K562 (cell line): ENCODE results near the gene GCNA. TPM values are rescaled to one million over a fixed set of nuclear protein-coding genes. Genes with fewer than 3 reads are reported as not detected.

ENCODE experiments used
- BCL6 ChIP-seq: fragments of 250-450 bp; sonication (Bioruptor Pico); IDR thresholded peaks from 2 replicates; pipeline ENCODE4 v1.4.0; 2020
- GABPB1 ChIP-seq: sonication (generic); formaldehyde crosslinking; IDR thresholded peaks from 2 replicates; pipeline ENCODE4 v1.8.0; 2022; ENCODE audit warnings: mild to moderate bottlenecking, missing genetic modification reagents
- PCBP2 ChIP-seq: fragments of 200-400 bp; formaldehyde crosslinking; IDR thresholded peaks from 2 replicates; pipeline ENCODE4 v1.6.1; 2018; ENCODE audit warnings: low read length, low read depth, mild to moderate bottlenecking, moderate library complexity; ENCODE audit not compliant: poor library complexity, severe bottlenecking
- SETDB1 ChIP-seq: IDR thresholded peaks from one replicate; pipeline ENCODE4 v1.6.1; 2012; ENCODE audit warnings: low read length, control low read depth, inconsistent platforms
- SREBF2 ChIP-seq: sonication (generic); formaldehyde crosslinking; IDR thresholded peaks from 2 replicates; pipeline ENCODE4 v1.4.0; 2020; ENCODE audit warnings: mild to moderate bottlenecking, missing genetic modification reagents
- TBP ChIP-seq: optimal IDR thresholded peaks from 2 replicates; pipeline ENCODE3; 2011; ENCODE audit warnings: low read depth, low read length, improper control_type of control experiment
- TCFL5 ChIP-seq: fragments of 250-450 bp; sonication (Bioruptor Pico); conservative IDR thresholded peaks from 2 replicates; pipeline ENCODE4 v1.6.1; 2021; ENCODE audit warnings: mild to moderate bottlenecking, moderate library complexity, matching md5 sums
- ZNF12 ChIP-seq: sonication (generic); formaldehyde crosslinking; IDR thresholded peaks from 2 replicates; pipeline ENCODE4 v1.4.0; 2020; ENCODE audit warnings: mild to moderate bottlenecking, missing genetic modification reagents
- ZNF184 ChIP-seq: sonication (generic); formaldehyde crosslinking; IDR thresholded peaks from 2 replicates; pipeline ENCODE4 v1.5.0; 2020; ENCODE audit warnings: missing genetic modification reagents
- ZNF41 ChIP-seq: fragments of 250-450 bp; sonication (Bioruptor Pico); conservative IDR thresholded peaks from 2 replicates; pipeline ENCODE4 v1.4.0; 2020; ENCODE audit warnings: mild to moderate bottlenecking
- ZNF609 ChIP-seq: sonication (generic); formaldehyde crosslinking; IDR thresholded peaks from 2 replicates; pipeline ENCODE4 v1.8.1; 2023; ENCODE audit warnings: missing genetic modification reagents, mild to moderate bottlenecking, borderline replicate concordance
- polyA plus RNA-seq, 8 experiments: library from polyadenylated mRNA; depleted of rRNA in 4 of 8; stranded (reverse) in 5 of 8; unstranded in 3 of 8; fragments of >200 nt; fragmentation: Nextera tagmentation in 2 of 8; fragmentation: Illumina TruSeq in 1 of 8; extraction: Ambion mirVana in 2 of 8; extraction: Trizol in 1 of 8; gene quantifications; 2 replicates each; pipeline versions ENCODE4 v1.2.1 to v1.2.3, GENCODE V29; 2011 to 2014; ENCODE audit warnings: inconsistent platforms in 1 of 8, missing spikeins in 1 of 8
- total RNA-seq, 7 experiments: library from RNA; depleted of rRNA in 6 of 7; stranded (reverse); fragments of >200 nt in 6 of 7; fragmentation: Illumina TruSeq in 2 of 7; extraction: Trizol in 2 of 7; gene quantifications; 2 replicates each; pipeline versions ENCODE4 v1.2.1 to v1.2.3, GENCODE V29; 2011 to 2021; ENCODE audit warnings: low replicate concordance in 1 of 7
- TF ChIP-seq, protein P1 (sequence below): fragments of 250-450 bp; sonication (Bioruptor Pico); IDR thresholded peaks from 2 replicates; pipeline ENCODE4 v1.8.0; 2021; ENCODE audit warnings: moderate library complexity, mild to moderate bottlenecking, inconsistent platforms
- TF ChIP-seq, protein P2 (sequence below): IDR thresholded peaks from 2 replicates; pipeline ENCODE4 v1.6.1; 2011; ENCODE audit not compliant: insufficient read length; ENCODE audit errors: extremely low read depth
- TF ChIP-seq, protein P3 (sequence below): fragments of 250-450 bp; sonication (Bioruptor Pico); IDR thresholded peaks from 2 replicates; pipeline ENCODE4 v1.4.0; 2020

The GCNA gene
- total and polyA plus RNA-seq, 9 of the 15 experiments (the other 6 are each of a cell fraction or from before 2014, with no cell fraction given): 0.27 to 1.5 (median 0.86) TPM

DNA sequence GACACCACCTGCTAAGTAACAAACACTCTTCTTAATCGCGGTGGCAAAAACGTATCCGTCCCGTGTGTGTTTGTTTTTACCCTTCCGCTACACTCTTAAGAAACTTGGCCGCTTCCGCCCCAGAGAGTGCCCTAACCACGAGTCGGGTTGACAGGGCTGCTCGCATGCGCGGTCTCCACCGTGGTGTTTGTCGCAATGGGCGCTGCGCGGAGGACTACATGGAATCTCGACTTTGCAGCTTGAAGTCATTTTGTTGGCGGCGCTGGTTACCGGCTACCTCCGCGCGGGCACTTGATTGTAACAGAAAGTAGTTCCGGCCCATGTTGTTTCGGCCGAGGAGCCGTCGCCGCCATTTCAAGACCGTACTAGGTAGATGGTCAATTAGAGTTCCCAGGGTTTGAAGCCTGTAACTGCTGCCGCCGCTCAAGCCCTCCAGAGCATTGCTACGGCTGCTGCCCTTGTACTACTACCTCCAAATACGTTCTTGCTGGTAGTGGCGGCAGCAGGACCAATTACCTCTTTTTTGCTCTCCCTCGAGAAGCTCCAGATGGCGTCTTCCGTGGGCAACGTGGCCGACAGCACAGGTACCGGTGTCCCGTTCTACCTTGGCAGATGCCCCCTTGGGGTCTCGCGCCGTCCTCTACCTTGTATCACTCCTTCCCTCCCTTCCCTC lies 45.3 kb upstream of the GCNA start, which contains the start of gene OGT (continued):
- TF ChIP-seq, protein P1, sequence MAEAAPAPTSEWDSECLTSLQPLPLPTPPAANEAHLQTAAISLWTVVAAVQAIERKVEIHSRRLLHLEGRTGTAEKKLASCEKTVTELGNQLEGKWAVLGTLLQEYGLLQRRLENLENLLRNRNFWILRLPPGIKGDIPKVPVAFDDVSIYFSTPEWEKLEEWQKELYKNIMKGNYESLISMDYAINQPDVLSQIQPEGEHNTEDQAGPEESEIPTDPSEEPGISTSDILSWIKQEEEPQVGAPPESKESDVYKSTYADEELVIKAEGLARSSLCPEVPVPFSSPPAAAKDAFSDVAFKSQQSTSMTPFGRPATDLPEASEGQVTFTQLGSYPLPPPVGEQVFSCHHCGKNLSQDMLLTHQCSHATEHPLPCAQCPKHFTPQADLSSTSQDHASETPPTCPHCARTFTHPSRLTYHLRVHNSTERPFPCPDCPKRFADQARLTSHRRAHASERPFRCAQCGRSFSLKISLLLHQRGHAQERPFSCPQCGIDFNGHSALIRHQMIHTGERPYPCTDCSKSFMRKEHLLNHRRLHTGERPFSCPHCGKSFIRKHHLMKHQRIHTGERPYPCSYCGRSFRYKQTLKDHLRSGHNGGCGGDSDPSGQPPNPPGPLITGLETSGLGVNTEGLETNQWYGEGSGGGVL (CRISPR knock-in tag): no peak
- TF ChIP-seq, protein P2, sequence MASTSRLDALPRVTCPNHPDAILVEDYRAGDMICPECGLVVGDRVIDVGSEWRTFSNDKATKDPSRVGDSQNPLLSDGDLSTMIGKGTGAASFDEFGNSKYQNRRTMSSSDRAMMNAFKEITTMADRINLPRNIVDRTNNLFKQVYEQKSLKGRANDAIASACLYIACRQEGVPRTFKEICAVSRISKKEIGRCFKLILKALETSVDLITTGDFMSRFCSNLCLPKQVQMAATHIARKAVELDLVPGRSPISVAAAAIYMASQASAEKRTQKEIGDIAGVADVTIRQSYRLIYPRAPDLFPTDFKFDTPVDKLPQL: peak; percentile 73
- TF ChIP-seq, protein P3, sequence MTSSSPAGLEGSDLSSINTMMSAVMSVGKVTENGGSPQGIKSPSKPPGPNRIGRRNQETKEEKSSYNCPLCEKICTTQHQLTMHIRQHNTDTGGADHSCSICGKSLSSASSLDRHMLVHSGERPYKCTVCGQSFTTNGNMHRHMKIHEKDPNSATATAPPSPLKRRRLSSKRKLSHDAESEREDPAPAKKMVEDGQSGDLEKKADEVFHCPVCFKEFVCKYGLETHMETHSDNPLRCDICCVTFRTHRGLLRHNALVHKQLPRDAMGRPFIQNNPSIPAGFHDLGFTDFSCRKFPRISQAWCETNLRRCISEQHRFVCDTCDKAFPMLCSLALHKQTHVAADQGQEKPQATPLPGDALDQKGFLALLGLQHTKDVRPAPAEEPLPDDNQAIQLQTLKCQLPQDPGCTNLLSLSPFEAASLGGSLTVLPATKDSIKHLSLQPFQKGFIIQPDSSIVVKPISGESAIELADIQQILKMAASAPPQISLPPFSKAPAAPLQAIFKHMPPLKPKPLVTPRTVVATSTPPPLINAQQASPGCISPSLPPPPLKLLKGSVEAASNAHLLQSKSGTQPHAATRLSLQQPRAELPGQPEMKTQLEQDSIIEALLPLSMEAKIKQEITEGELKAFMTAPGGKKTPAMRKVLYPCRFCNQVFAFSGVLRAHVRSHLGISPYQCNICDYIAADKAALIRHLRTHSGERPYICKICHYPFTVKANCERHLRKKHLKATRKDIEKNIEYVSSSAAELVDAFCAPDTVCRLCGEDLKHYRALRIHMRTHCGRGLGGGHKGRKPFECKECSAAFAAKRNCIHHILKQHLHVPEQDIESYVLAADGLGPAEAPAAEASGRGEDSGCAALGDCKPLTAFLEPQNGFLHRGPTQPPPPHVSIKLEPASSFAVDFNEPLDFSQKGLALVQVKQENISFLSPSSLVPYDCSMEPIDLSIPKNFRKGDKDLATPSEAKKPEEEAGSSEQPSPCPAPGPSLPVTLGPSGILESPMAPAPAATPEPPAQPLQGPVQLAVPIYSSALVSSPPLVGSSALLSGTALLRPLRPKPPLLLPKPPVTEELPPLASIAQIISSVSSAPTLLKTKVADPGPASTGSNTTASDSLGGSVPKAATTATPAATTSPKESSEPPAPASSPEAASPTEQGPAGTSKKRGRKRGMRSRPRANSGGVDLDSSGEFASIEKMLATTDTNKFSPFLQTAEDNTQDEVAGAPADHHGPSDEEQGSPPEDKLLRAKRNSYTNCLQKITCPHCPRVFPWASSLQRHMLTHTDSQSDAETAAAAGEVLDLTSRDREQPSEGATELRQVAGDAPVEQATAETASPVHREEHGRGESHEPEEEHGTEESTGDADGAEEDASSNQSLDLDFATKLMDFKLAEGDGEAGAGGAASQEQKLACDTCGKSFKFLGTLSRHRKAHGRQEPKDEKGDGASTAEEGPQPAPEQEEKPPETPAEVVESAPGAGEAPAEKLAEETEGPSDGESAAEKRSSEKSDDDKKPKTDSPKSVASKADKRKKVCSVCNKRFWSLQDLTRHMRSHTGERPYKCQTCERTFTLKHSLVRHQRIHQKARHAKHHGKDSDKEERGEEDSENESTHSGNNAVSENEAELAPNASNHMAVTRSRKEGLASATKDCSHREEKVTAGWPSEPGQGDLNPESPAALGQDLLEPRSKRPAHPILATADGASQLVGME (CRISPR knock-in tag): no peak
- TF ChIP-seq SETDB1: no peak
- TF ChIP-seq ZNF184: no peak
- 0 out of 2 replicates have a peak, but pooled peaks have one; percentile 31 for TF ChIP-seq ZNF609 (CRISPR knock-in tag)
- TF ChIP-seq PCBP2: no peak
- no peak for TF ChIP-seq TCFL5 (CRISPR knock-in tag)
- peak; percentile 98 for TF ChIP-seq TBP
- no peak for TF ChIP-seq BCL6 (CRISPR knock-in tag)
- no peak for TF ChIP-seq SREBF2 (CRISPR knock-in tag)
- no peak for TF ChIP-seq ZNF12
- TF ChIP-seq GABPB1: 0 out of 2 replicates have a peak, but pooled peaks have one; percentile 61
- TF ChIP-seq ZNF41 (CRISPR knock-in tag): no peak
